Right atrium auricular region (tissue), 2 donors: Measurements from ENCODE around the gene NPL. TPM values are rescaled to one million over a fixed set of nuclear protein-coding genes. Genes with fewer than 3 reads are reported as not detected.

Experiments
- DNase-seq: peaks from one replicate; pipeline ENCODE4 v3.0.0-alpha.2; 2019; ENCODE audit warnings: low spot score
- H3K27ac ChIP-seq, 2 donors: fragments of 200-600 bp; sonication (generic); 1 replicate in 1 of 2; 2 replicates in 1 of 2; pipeline ENCODE4 v1.5.1; 2016 to 2019
- H3K27me3 ChIP-seq, 2 donors: fragments of 200-600 bp; sonication (generic); one replicate each; pipeline versions ENCODE4 v1.5.1 to v1.6.0; 2017 to 2019
- H3K36me3 ChIP-seq: fragments of 200-600 bp; sonication (generic); one replicate; pipeline ENCODE4 v1.5.1; 2016
- H3K4me1 ChIP-seq, 2 donors: fragments of 200-600 bp; sonication (generic); one replicate each; pipeline versions ENCODE4 v1.5.1 to v1.6.0; 2017 to 2019
- H3K4me3 ChIP-seq, 2 donors: fragments of 200-600 bp; sonication (generic); 1 replicate in 1 of 2; 2 replicates in 1 of 2; pipeline ENCODE4 v1.5.1; 2017 to 2019; ENCODE audit warnings: mild to moderate bottlenecking in 1 of 2, moderate library complexity in 1 of 2
- H3K9me3 ChIP-seq, 2 donors: fragments of 200-600 bp; sonication (generic); one replicate each; pipeline ENCODE4 v1.5.1; 2019
- total RNA-seq, 2 donors: library from RNA; depleted of rRNA; stranded (reverse); fragments of >200 nt; gene quantifications; one replicate each; pipeline ENCODE4 v1.1.0, GENCODE V29; 2016
- TF ChIP-seq, protein P1 (sequence below), 2 donors: fragments of 200-600 bp; sonication (generic); IDR thresholded peaks; one replicate each; pipeline ENCODE4 v1.5.1; 2019; ENCODE audit warnings: antibody characterized with exemption in 2 of 2

NPL gene
- total RNA-seq, 2 donors from 2014 or later: 3.4 to 4.8 TPM

DNA sequence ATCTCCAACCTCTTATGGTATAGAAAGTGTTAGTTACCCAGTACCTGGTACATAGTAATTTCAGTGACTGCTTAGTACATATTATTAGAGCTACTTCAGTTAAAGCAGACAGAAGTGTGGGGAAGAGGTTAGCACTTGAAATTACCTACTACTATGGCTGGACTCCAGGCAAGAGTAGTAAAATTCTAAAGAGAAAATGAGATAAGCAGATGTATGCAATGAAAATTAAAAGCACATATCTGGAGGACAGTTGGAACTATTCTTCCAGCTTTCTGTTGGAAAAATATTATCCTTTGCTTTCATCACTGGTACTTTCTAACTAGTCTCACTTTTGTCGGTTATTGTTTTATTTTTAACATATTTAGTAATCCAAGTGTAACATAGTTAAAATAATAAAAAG lies 73.3 kb downstream of the NPL start:
- Histone ChIP-seq H3K27me3 (no peaks in the 10 kb centered on the region), H3K4me3 (no peak overlapping the region), H3K36me3 (peaks cover 99% of the 10 kb centered on the region), H3K27ac (no peak overlapping the region), H3K9me3 (no peaks in the 10 kb centered on the region), H3K4me1 (no peaks in the 10 kb centered on the region)
- no peak for DNase-seq
- TF ChIP-seq, protein P1, sequence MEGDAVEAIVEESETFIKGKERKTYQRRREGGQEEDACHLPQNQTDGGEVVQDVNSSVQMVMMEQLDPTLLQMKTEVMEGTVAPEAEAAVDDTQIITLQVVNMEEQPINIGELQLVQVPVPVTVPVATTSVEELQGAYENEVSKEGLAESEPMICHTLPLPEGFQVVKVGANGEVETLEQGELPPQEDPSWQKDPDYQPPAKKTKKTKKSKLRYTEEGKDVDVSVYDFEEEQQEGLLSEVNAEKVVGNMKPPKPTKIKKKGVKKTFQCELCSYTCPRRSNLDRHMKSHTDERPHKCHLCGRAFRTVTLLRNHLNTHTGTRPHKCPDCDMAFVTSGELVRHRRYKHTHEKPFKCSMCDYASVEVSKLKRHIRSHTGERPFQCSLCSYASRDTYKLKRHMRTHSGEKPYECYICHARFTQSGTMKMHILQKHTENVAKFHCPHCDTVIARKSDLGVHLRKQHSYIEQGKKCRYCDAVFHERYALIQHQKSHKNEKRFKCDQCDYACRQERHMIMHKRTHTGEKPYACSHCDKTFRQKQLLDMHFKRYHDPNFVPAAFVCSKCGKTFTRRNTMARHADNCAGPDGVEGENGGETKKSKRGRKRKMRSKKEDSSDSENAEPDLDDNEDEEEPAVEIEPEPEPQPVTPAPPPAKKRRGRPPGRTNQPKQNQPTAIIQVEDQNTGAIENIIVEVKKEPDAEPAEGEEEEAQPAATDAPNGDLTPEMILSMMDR (IDR thresholded peaks at IDR 0.05): no peak

DNA sequence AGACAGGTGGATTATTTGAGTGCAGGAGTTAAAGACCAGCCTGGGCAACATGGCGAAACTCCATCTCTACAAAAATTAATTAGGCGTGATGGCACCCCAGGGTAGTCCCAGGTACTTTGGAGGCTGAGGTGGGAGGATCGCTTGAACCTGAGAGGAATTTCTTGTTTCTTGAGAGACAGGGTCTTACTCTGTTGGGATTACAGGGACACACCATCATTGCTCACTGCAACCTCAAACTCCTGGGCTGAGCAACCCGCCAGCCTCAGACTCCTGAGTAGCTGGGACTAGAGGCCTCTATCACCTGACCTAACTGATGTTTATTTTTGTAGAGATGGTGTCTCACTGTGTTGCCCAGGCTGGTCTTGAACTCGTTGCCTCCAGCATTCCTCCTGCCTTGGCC lies 74.4 kb downstream of the NPL start:
- Histone ChIP-seq H3K9me3 (no peaks in the 10 kb centered on the region), H3K27ac (no peak overlapping the region), H3K4me3 (no peak overlapping the region), H3K27me3 (no peaks in the 10 kb centered on the region), H3K4me1 (no peaks in the 10 kb centered on the region), H3K36me3 (peaks cover 98% of the 10 kb centered on the region)
- no peak for DNase-seq
- TF ChIP-seq, protein P1 (IDR thresholded peaks at IDR 0.05): no peak

DNA sequence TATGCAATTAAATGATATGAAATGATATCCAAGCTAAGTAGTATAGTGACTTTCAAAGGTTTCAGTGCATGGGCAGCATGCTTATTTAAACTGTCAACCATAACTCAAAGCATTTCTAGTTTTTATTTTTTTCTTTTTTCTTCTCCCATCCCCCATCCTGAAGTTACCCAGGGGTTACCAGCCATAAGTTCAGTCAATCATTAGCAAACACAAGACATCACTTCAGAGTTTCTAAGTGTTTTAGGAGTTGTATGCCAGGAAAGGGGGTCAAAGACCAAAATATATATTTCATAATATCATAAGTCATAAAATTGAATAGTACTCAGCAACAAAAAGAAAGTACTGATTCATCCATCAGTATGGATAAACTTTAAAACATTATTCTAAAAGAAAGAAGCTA lies 78.3 kb downstream of the NPL start:
- no peak overlapping the region for H3K27ac ChIP-seq
- H3K9me3 ChIP-seq: no peaks in the 10 kb centered on the region
- no peak overlapping the region for H3K4me3 ChIP-seq
- no peak for DNase-seq
- H3K27me3 ChIP-seq: no peaks in the 10 kb centered on the region
- H3K4me1 ChIP-seq: no peaks in the 10 kb centered on the region
- peaks cover 91% of the 10 kb centered on the region for H3K36me3 ChIP-seq
- TF ChIP-seq, protein P1 (IDR thresholded peaks at IDR 0.05): no peak

DNA sequence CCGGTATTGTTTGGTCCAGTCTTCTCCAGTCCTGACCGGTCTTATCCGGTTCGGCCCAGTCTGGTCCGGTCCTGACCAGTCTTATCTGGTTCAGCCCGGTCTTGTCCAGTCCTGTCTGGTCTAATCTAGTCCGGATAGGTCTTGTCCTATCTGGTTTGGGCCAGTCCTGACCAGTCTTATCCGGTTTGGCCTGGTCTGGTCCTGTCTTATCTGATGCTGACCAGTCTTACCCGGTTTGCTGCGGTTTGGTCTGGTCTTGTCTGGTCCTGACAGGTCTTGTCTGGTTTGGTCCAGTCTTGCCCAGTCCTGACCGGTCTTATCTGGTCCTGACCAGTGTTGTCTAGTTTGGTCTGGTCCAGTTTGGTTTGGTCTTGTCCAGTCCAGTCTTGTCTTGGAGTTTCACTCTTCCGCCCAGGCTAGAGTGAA lies 79.7 kb downstream of the NPL start:
- no peaks in the 10 kb centered on the region for H3K9me3 ChIP-seq
- H3K4me3 ChIP-seq: no peak overlapping the region
- H3K4me1 ChIP-seq: no peaks in the 10 kb centered on the region
- no peak for DNase-seq
- no peaks in the 10 kb centered on the region for H3K27me3 ChIP-seq
- TF ChIP-seq, protein P1 (IDR thresholded peaks at IDR 0.05): no peak
- peaks cover 91% of the 10 kb centered on the region for H3K36me3 ChIP-seq
- no peak overlapping the region for H3K27ac ChIP-seq

DNA sequence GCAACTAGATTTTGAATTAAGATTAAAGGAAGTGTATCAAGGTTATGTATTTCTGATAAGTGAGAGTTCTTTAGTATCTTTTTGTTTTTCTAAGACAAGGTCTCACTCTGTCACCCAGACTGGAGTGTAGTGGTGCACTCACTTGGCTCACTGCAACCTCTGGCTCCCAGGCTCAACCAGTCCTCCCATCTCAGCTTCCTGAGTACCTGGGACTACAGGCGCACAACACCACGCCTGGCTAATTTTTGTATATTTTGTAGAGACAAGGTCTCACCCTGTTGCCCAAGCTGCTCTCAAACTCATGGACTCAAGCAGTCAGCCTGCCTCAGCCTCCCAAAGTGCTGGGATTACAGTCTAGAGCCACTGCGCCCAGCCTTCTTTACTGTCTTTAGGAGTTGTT lies 83.3 kb downstream of the NPL start:
- H3K9me3 ChIP-seq: no peaks in the 10 kb centered on the region
- no peak for DNase-seq
- H3K36me3 ChIP-seq: peaks cover 92% of the 10 kb centered on the region
- H3K4me1 ChIP-seq: no peaks in the 10 kb centered on the region
- no peak overlapping the region for H3K27ac ChIP-seq
- H3K4me3 ChIP-seq: no peak overlapping the region
- TF ChIP-seq, protein P1 (IDR thresholded peaks at IDR 0.05): no peak
- no peaks in the 10 kb centered on the region for H3K27me3 ChIP-seq

DNA sequence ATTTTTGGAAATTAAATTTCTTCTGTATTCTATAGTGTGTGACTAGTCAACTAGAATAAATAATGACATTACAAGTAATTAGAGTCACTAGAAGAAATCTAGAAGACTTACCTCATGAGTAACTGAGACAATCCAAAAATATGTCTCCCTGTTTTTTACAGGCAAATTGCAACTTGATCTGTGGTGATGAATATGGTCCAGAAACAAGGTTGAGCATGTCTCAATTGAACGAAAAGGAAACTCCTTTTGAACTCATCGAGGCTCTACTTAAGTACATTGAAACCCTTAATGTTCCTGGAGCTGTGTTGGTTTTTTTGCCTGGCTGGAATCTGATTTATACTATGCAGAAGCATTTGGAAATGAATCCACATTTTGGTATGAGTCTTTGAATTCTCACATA lies 86.3 kb downstream of the NPL start:
- TF ChIP-seq, protein P1 (IDR thresholded peaks at IDR 0.05): no peak
- DNase-seq: no peak
- Histone ChIP-seq H3K27ac (no peak overlapping the region), H3K4me3 (no peak overlapping the region), H3K4me1 (no peaks in the 10 kb centered on the region), H3K9me3 (no peaks in the 10 kb centered on the region), H3K36me3 (peaks cover 99% of the 10 kb centered on the region), H3K27me3 (no peaks in the 10 kb centered on the region)
